Osteocyte (in vitro differentiated cells): ENCODE data around the gene TEX10. TPM values are rescaled to one million over a fixed set of nuclear protein-coding genes. Genes with fewer than 3 reads are reported as not detected.

Source experiments
- DNase-seq: peaks from one replicate; pipeline ENCODE4 v3.0.0; 2021; ENCODE audit warnings: mixed read lengths; ENCODE audit not compliant: unreplicated experiment; ENCODE audit errors: extremely low spot score
- H3K27ac Mint-ChIP-seq: one replicate; pipeline ENCODE4 v1.8.0; 2021; ENCODE audit warnings: mild to moderate bottlenecking, mixed read lengths; ENCODE audit not compliant: unreplicated experiment
- H3K27me3 Mint-ChIP-seq: one replicate; pipeline ENCODE4 v1.8.0; 2021; ENCODE audit warnings: mixed read lengths; ENCODE audit not compliant: unreplicated experiment
- H3K36me3 Mint-ChIP-seq: one replicate; pipeline ENCODE4 v1.8.0; 2021; ENCODE audit warnings: mixed read lengths; ENCODE audit not compliant: unreplicated experiment
- H3K4me1 Mint-ChIP-seq: one replicate; pipeline ENCODE4 v1.8.0; 2021; ENCODE audit warnings: mixed read lengths; ENCODE audit not compliant: unreplicated experiment
- H3K4me3 Mint-ChIP-seq: one replicate; pipeline ENCODE4 v1.8.0; 2021; ENCODE audit warnings: mild to moderate bottlenecking, moderate library complexity, mixed read lengths; ENCODE audit not compliant: unreplicated experiment
- H3K9me3 Mint-ChIP-seq: one replicate; pipeline ENCODE4 v1.8.0; 2021; ENCODE audit warnings: mixed read lengths; ENCODE audit not compliant: unreplicated experiment
- long read RNA-seq: library from polyadenylated mRNA; unstranded; transcript quantifications from one replicate; pipeline ENCODE4 v2.0.0, GENCODE V29; 2021
- total RNA-seq: library from RNA; stranded (reverse); gene quantifications from 2 replicates; pipeline ENCODE4 v1.2.1, GENCODE V29; 2021
- TF ChIP-seq, protein P1 (sequence below): fragments of 200-600 bp; sonication (generic); IDR thresholded peaks from 2 replicates; pipeline ENCODE4 v1.5.0; 2021; ENCODE audit warnings: antibody characterized with exemption, mild to moderate bottlenecking, moderate library complexity

TEX10 gene
- total RNA-seq, result 22.4 and 22.5 TPM in 2 replicates
- long read RNA-seq, full-length matches to known transcripts, result 134 of 214 reads
- long read RNA-seq, partial matches to known transcripts, result 44 of 214 reads
- long read RNA-seq, other reads (novel, unspliced or antisense), result 36 of 214 reads

DNA sequence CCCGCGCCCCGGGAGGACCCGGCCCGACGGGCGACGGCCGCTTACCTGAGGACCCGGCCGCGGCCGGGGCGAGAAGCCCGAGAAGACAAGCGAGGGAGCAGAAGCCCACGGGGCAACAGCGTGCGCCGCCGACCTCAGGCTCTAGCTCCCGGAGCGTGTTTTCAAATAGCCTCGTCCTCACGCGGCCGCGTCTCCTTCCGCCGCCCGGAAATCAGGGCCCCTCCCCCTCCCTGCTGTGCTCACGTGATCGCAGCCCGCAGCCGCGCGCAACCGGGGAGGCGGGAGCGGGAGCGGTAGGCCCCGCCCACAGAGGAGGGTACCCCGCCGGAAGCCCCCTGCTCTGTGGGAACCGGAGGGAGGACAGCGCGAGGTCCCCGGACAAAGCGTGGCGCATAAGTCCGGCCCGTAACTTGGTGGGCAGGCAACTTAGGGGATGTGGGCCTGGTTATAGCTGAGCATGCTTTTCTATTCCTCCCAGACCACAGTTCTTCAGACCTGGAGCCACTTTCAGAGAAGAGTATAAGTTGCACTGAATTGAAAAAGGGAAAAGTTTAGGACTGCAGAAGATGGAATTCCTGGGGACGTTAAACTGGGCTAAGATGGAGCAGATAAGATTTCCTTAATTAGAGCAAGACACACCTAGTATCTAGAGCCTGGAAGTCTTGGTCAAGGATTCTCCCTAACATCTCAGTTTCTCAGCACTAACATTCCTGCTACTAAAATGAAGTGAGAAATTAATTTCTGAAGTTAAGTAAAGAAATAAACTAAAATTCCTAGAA, at the start of gene TEX10:
TSS of gene TEX10 (minus strand) at position 216 of the 779 bp plus-strand sequence. CDS start 3,579 bp downstream, outside the sequence.
- Mint-ChIP-seq H3K27me3 (no peaks in the 10 kb centered on the region), H3K36me3 (peaks cover 2% of the 10 kb centered on the region), H3K4me3 (peak within 1 kb of the TSS; percentile 88), H3K9me3 (no peaks in the 10 kb centered on the region), H3K27ac (peak within 1 kb of the TSS; percentile 88), H3K4me1 (peaks cover 40% of the 10 kb centered on the region)
- peak; percentile 96 for DNase-seq
- TF ChIP-seq, protein P1, sequence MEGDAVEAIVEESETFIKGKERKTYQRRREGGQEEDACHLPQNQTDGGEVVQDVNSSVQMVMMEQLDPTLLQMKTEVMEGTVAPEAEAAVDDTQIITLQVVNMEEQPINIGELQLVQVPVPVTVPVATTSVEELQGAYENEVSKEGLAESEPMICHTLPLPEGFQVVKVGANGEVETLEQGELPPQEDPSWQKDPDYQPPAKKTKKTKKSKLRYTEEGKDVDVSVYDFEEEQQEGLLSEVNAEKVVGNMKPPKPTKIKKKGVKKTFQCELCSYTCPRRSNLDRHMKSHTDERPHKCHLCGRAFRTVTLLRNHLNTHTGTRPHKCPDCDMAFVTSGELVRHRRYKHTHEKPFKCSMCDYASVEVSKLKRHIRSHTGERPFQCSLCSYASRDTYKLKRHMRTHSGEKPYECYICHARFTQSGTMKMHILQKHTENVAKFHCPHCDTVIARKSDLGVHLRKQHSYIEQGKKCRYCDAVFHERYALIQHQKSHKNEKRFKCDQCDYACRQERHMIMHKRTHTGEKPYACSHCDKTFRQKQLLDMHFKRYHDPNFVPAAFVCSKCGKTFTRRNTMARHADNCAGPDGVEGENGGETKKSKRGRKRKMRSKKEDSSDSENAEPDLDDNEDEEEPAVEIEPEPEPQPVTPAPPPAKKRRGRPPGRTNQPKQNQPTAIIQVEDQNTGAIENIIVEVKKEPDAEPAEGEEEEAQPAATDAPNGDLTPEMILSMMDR, result no peak

DNA sequence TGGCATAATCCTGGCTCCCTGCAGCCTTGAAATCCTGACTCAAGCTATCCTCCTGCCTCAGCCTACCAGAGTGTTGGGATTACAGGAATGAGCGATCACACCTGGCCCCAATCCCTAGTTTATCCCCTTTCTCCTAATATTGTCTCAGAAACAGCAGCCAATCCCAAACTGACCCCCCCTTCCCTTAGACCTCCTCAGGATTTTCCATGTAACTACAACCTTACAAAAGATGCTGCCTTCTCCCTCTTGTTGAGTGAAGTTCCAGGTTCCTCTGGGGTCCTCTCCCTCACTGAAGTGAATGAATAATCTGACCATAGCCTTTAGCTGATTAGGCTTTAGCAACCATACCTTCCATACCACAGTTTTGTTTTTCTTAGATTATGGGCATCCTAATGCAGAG, 48.3 kb upstream of the TEX10 start:
- Mint-ChIP-seq H3K27me3 (peaks cover 2% of the 10 kb centered on the region), H3K36me3 (no peaks in the 10 kb centered on the region), H3K9me3 (no peaks in the 10 kb centered on the region), H3K27ac (no peak overlapping the region), H3K4me3 (no peak overlapping the region), H3K4me1 (no peaks in the 10 kb centered on the region)
- TF ChIP-seq, protein P1, result no peak
- no peak for DNase-seq

DNA sequence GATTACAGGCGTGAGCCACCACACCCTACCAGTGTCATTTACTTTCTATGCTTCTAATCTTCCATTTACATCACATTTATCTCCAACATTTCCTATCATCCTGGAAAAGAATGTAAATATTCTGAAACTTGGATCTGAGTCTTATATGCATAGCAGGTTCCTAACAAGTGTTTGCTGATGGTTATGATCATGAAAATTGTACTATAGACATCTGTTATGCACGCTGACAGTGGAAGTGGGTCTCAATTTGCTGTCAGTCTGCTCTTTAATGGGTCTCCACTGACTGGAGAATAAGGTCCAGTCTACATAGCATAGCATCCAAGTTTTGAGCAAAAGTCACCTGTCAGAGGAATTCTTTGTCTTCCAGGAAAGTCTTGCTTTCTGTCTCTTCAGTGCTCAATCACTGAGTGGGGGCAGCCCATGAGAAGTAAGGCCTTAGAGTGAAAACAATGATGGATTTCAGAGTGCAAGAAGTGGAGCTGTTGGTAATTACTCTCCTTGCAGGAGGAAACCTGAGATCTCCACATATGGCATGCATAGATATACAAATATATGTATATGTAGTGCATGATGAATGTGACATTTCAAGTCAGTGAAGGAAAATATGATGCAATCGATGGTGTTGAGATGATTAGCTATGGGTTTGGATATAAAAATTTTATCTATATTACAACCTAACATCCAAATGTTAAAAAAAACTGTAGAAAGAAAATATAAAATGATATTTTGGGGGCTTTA, 45.0 kb upstream of the TEX10 start:
- TF ChIP-seq, protein P1, result no peak
- no peak for DNase-seq
- H3K27ac Mint-ChIP-seq, result no peak overlapping the region
- no peak overlapping the region for H3K4me3 Mint-ChIP-seq
- H3K27me3 Mint-ChIP-seq, result no peaks in the 10 kb centered on the region
- no peaks in the 10 kb centered on the region for H3K9me3 Mint-ChIP-seq
- peaks cover 3% of the 10 kb centered on the region for H3K4me1 Mint-ChIP-seq
- no peaks in the 10 kb centered on the region for H3K36me3 Mint-ChIP-seq

DNA sequence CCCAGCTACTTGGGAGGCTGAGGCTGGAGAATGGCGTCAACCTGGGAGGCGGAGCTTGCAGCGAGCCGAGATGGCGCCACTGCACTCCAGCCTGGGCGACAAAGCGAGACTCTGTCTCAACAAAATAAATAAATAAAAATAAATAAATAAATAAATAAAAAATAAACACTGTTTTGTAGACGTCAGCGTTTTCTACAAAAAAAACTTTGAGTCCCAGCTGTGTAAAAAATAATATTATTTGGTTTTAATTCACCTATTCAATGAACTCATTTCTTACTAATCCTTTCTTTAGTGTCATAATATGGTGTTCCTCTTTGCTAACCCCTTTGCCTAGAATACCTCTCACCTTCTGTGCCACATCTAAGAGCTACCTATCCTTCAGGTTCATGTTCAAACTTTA, 44.0 kb upstream of the TEX10 start:
- H3K4me3 Mint-ChIP-seq, result no peak overlapping the region
- no peaks in the 10 kb centered on the region for H3K9me3 Mint-ChIP-seq
- H3K27ac Mint-ChIP-seq, result no peak overlapping the region
- H3K27me3 Mint-ChIP-seq, result no peaks in the 10 kb centered on the region
- no peak for DNase-seq
- H3K36me3 Mint-ChIP-seq, result no peaks in the 10 kb centered on the region
- TF ChIP-seq, protein P1, result no peak
- peaks cover 3% of the 10 kb centered on the region for H3K4me1 Mint-ChIP-seq

- Mint-ChIP-seq H3K36me3 (no peaks in the 10 kb centered on the region), H3K4me3 (no peak overlapping the region), H3K27ac (no peak overlapping the region), H3K4me1 (peaks cover 3% of the 10 kb centered on the region), H3K9me3 (no peaks in the 10 kb centered on the region), H3K27me3 (no peaks in the 10 kb centered on the region)
- DNase-seq, result no peak
- TF ChIP-seq, protein P1, result no peak
Observed at GRCh38 chr9:100394816-100395215, 42.1 kb upstream of the TEX10 start.
